HG03139 (cell line): ENCODE results near the gene PPP1R7.

ENCODE experiments used
- ATAC-seq: cut with Tn5 transposase; IDR thresholded peaks from one replicate; pipeline ENCODE4 v1.9.1; 2021; ENCODE audit not compliant: unreplicated experiment

Gene PPP1R7

GRCh38 chr2:241118737-241119505 is 31.3 kb upstream of the PPP1R7 start:
- no peak for ATAC-seq

- no peak for ATAC-seq
Observed at GRCh38 chr2:241120440-241120839, 29.8 kb upstream of the PPP1R7 start.

- no peak for ATAC-seq
Observed at GRCh38 chr2:241121008-241121407, 29.3 kb upstream of the PPP1R7 start.

- ATAC-seq: no peak
Observed at GRCh38 chr2:241122376-241123002, 27.8 kb upstream of the PPP1R7 start.

GRCh38 chr2:241123816-241124536 is 26.3 kb upstream of the PPP1R7 start:
- no peak for ATAC-seq

- ATAC-seq: no peak
Observed at GRCh38 chr2:241125626-241126025, 24.6 kb upstream of the PPP1R7 start.

- ATAC-seq: no peak
Observed at GRCh38 chr2:241126201-241126611, 24.1 kb upstream of the PPP1R7 start.

GRCh38 chr2:241126771-241127202 is 23.5 kb upstream of the PPP1R7 start:
- ATAC-seq: no peak

- ATAC-seq: no peak
Observed at GRCh38 chr2:241128266-241128665, 22.0 kb upstream of the PPP1R7 start.

GRCh38 chr2:241129086-241129871 is 21.0 kb upstream of the PPP1R7 start:
- no peak for ATAC-seq

- ATAC-seq: no peak
Observed at GRCh38 chr2:241130316-241130715, 20.0 kb upstream of the PPP1R7 start.

GRCh38 chr2:241131531-241131930 is 18.7 kb upstream of the PPP1R7 start:
- no peak for ATAC-seq

- no peak for ATAC-seq
Observed at GRCh38 chr2:241132538-241133435, 17.5 kb upstream of the PPP1R7 start.

GRCh38 chr2:241133436-241133820 is 16.8 kb upstream of the PPP1R7 start:
- ATAC-seq: no peak

- no peak for ATAC-seq
Observed at GRCh38 chr2:241134711-241135110, 15.6 kb upstream of the PPP1R7 start.

- ATAC-seq: no peak
Observed at GRCh38 chr2:241135737-241136136, 14.5 kb upstream of the PPP1R7 start.

GRCh38 chr2:241136191-241136590 is 14.1 kb upstream of the PPP1R7 start:
- ATAC-seq: no peak

GRCh38 chr2:241136661-241137260 is 13.5 kb upstream of the PPP1R7 start:
- no peak for ATAC-seq

GRCh38 chr2:241137276-241138190 is 12.7 kb upstream of the PPP1R7 start:
- ATAC-seq: no peak
